Ureter (tissue), 1 donor: ENCODE data around the gene C10orf62. TPM values are rescaled to one million over a fixed set of nuclear protein-coding genes. Genes with fewer than 3 reads are reported as not detected.
A peak's percentile ranks its signal among the peaks of the same experiment; 100 is the strongest.
"Not testable (repeated sequence)": the region's sequence is repeated elsewhere in the genome, so short reads cannot be mapped to it uniquely, and the experiment has no call there.

Experiments
- DNase-seq: peaks from one replicate; pipeline ENCODE4 v3.0.0-alpha.2; 2020; ENCODE audit warnings: low spot score
- total RNA-seq: library from RNA; stranded (reverse); gene quantifications from one replicate; pipeline ENCODE4 v1.2.4, GENCODE V29; 2023
- donor health status: DM: yes; HTN: yes; CAD: no.

The C10orf62 gene
- total RNA-seq, 1 donor from 2014 or later = not detected

GRCh38 chr10:97564776-97565175 lies 24.7 kb upstream of the C10orf62 start:
- DNase-seq = no peak

- no peak for DNase-seq
Measured at GRCh38 chr10:97566336-97566996, 23.1 kb upstream of the C10orf62 start.

- no peak for DNase-seq
Measured at GRCh38 chr10:97567891-97568290, 21.6 kb upstream of the C10orf62 start.

GRCh38 chr10:97570146-97570788 lies 19.3 kb upstream of the C10orf62 start:
- no peak for DNase-seq

GRCh38 chr10:97570789-97571471 lies 18.6 kb upstream of the C10orf62 start:
- DNase-seq = no peak

GRCh38 chr10:97571622-97572021 lies 17.9 kb upstream of the C10orf62 start:
- DNase-seq = peak; percentile 69

- DNase-seq = peak; percentile 86
Measured at GRCh38 chr10:97572214-97572989, 17.1 kb upstream of the C10orf62 start, which contains the start of gene ANKRD2. Gene ANKRD2, plus strand, starts transcription at chr10:97572779. Its CDS starts 10 bp downstream, at chr10:97572789.

- no peak for DNase-seq
Measured at GRCh38 chr10:97573021-97573420, 16.5 kb upstream of the C10orf62 start.

GRCh38 chr10:97573672-97574071 lies 15.8 kb upstream of the C10orf62 start:
- DNase-seq = no peak

GRCh38 chr10:97574374-97575126 lies 15.0 kb upstream of the C10orf62 start:
- peak; percentile 79 for DNase-seq

GRCh38 chr10:97575127-97575668 lies 14.3 kb upstream of the C10orf62 start:
- DNase-seq = no peak

- not testable (repeated sequence) for DNase-seq
Measured at GRCh38 chr10:97576487-97576886, 13.0 kb upstream of the C10orf62 start.

- no peak for DNase-seq
Measured at GRCh38 chr10:97577701-97578100, 11.8 kb upstream of the C10orf62 start.

- DNase-seq = no peak
Measured at GRCh38 chr10:97578171-97578844, 11.2 kb upstream of the C10orf62 start.

- no peak for DNase-seq
Measured at GRCh38 chr10:97580421-97581367, 8.8 kb upstream of the C10orf62 start.

GRCh38 chr10:97582169-97582568 lies 7.4 kb upstream of the C10orf62 start:
- no peak for DNase-seq

- no peak for DNase-seq
Measured at GRCh38 chr10:97583476-97583875, 6.0 kb upstream of the C10orf62 start.

GRCh38 chr10:97584060-97584797 lies 5.3 kb upstream of the C10orf62 start, which contains the start of gene HOGA1:
Gene HOGA1, plus strand, starts transcription at chr10:97584389. Its CDS starts 315 bp downstream, at chr10:97584704.
- DNase-seq = peak; percentile 67
